Keratinocyte (primary cell): ENCODE data around the gene RUNX1.

Experiments used
- CTCF ChIP-seq, 3 experiments: IDR thresholded peaks in 1 of 3; conservative IDR thresholded peaks in 1 of 3; optimal IDR thresholded peaks in 1 of 3; 2 replicates in 2 of 3; 3 replicates in 1 of 3; pipeline versions ENCODE3 to v1.5.1; 2011; ENCODE audit warnings: low read length in 3 of 3, mild to moderate bottlenecking in 3 of 3, moderate library complexity in 2 of 3, control low read depth in 1 of 3, inconsistent platforms in 1 of 3; ENCODE audit not compliant: insufficient read depth in 2 of 3; ENCODE audit errors: extremely low read depth in 1 of 3
- EZH2 ChIP-seq: IDR thresholded peaks from one replicate; pipeline ENCODE4 v1.6.1; 2012; ENCODE audit warnings: inconsistent platforms, mild to moderate bottlenecking, low read length, moderate library complexity

GRCh38 chr21:34781526-34781925 is 267.6 kb downstream of the RUNX1 start:
- TF ChIP-seq EZH2: no peak
- TF ChIP-seq CTCF (optimal IDR thresholded peaks at IDR 0.05 in 1 of 3, IDR thresholded peaks at IDR 0.05 in 1 of 3, conservative IDR thresholded peaks at IDR 0.05 in 1 of 3; ENCODE audit: extremely low read depth in 1 of 3, insufficient read depth in 2 of 3, low read length in 3 of 3): no peak
